Hepatocyte (in vitro differentiated cells): ENCODE results near the gene TBC1D5.

Source experiments
- EZH2 ChIP-seq: fragments of 200-600 bp; sonication (generic); IDR thresholded peaks from 2 replicates; pipeline ENCODE4 v1.6.1; 2016; ENCODE audit warnings: antibody characterized with exemption, mild to moderate bottlenecking, borderline replicate concordance
- EZH2phosphoT487 ChIP-seq: fragments of 200-600 bp; sonication (generic); IDR thresholded peaks from one replicate; pipeline ENCODE4 v1.6.1; 2018; ENCODE audit warnings: antibody characterized with exemption, mild to moderate bottlenecking, low read depth, moderate library complexity; ENCODE audit not compliant: unreplicated experiment, severe bottlenecking
- TF ChIP-seq, protein P1 (sequence below): fragments of 200-600 bp; sonication (generic); IDR thresholded peaks from 2 replicates; pipeline ENCODE4 v1.5.1; 2016; ENCODE audit warnings: antibody characterized with exemption, mild to moderate bottlenecking; ENCODE audit not compliant: poor library complexity

DNA sequence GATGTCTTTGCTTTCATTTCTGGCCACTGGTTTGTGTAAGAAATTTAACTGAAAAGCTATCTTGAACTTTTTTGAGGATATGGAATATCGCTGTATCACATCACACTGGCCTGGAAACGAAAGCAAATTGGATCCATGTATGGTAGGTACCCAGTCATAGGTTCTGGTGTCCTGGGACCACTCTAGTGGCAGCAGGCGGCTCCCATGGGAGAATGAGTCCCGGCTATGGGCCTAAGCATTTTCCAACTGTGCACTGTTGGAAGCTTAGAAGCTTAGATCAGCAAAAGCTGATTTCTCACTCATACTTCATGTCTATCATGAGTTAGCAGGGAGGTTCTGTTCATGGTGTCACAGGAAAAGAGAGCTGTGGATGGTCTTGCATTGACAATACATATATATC, 534.5 kb downstream of the TBC1D5 start:
- TF ChIP-seq, protein P1, sequence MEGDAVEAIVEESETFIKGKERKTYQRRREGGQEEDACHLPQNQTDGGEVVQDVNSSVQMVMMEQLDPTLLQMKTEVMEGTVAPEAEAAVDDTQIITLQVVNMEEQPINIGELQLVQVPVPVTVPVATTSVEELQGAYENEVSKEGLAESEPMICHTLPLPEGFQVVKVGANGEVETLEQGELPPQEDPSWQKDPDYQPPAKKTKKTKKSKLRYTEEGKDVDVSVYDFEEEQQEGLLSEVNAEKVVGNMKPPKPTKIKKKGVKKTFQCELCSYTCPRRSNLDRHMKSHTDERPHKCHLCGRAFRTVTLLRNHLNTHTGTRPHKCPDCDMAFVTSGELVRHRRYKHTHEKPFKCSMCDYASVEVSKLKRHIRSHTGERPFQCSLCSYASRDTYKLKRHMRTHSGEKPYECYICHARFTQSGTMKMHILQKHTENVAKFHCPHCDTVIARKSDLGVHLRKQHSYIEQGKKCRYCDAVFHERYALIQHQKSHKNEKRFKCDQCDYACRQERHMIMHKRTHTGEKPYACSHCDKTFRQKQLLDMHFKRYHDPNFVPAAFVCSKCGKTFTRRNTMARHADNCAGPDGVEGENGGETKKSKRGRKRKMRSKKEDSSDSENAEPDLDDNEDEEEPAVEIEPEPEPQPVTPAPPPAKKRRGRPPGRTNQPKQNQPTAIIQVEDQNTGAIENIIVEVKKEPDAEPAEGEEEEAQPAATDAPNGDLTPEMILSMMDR = no peak
- no peak for TF ChIP-seq EZH2phosphoT487
- no peak for TF ChIP-seq EZH2
